ENCODE results near the gene HES1.

Gene HES1

GRCh38 chr3:194184801-194185200, 48.9 kb downstream of the HES1 start:
- DNase-seq (ENCODE audit: extremely low read depth, low read depth): no peak
- no peak for TF ChIP-seq CTCF (IDR thresholded peaks at IDR 0.05; ENCODE audit: low read depth, low read length, missing control alignments)
- H3K4me3 ChIP-seq (replicated peaks; ENCODE audit: low read depth, low read length): no peak overlapping the region

- DNase-seq (ENCODE audit: extremely low read depth, low read depth): no peak
- H3K4me3 ChIP-seq (replicated peaks; ENCODE audit: low read depth, low read length): no peak overlapping the region
- no peak for TF ChIP-seq CTCF (IDR thresholded peaks at IDR 0.05; ENCODE audit: low read depth, low read length, missing control alignments)
Measured at GRCh38 chr3:194185221-194185620, 49.3 kb downstream of the HES1 start.

GRCh38 chr3:194187233-194187944, 51.4 kb downstream of the HES1 start:
- no peak for TF ChIP-seq CTCF (IDR thresholded peaks at IDR 0.05; ENCODE audit: low read depth, low read length, missing control alignments)
- no peak overlapping the region for H3K4me3 ChIP-seq (replicated peaks; ENCODE audit: low read depth, low read length)
- DNase-seq (ENCODE audit: extremely low read depth, low read depth): no peak

Data from HFF-Myc (cell line).